GM12878 (cell line): ENCODE results near the gene AP1AR. TPM values are rescaled to one million over a fixed set of nuclear protein-coding genes. Genes with fewer than 3 reads are reported as not detected.
A peak's percentile ranks its signal among the peaks of the same experiment; 100 is the strongest.

Experiments
- ATAC-seq: fragments of 200-7000 bp; cut with Tn5 transposase; 3 replicates; pipeline ENCODE4 v1.9.1; 2020; ENCODE audit warnings: mild to moderate bottlenecking, moderate library complexity
- BruUV-seq: library from RNA; stranded (reverse); fragments of 400-500 nt; replicated peaks from 2 replicates; lab custom pipeline; 2021; lab: Mats Ljungman, UMichigan
- CTCF ChIA-PET: fragments of 300-600 bp; sonication (Branson Sonifier 250); formaldehyde crosslinking; extraction: SDS; loops from one replicate; lab custom pipeline; 2021; ENCODE audit warnings: inconsistent platforms; lab: Yijun Ruan, JAX
- POLR2A ChIA-PET: fragments of 350-600 bp; formaldehyde crosslinking; extraction: SDS; loops from one replicate; lab custom pipeline; 2021; ENCODE audit warnings: inconsistent platforms; lab: Charles Lee
- RAD21 ChIA-PET: fragments of 300-600 bp; sonication (Branson Sonifier 250); formaldehyde crosslinking; loops from one replicate; lab custom pipeline; 2023; ENCODE audit warnings: antibody characterized with exemption; ENCODE audit not compliant: unreplicated experiment; lab: Charles Lee
- SMC1A ChIA-PET: fragments of 300-600 bp; sonication (Branson Sonifier 250); formaldehyde crosslinking; loops from one replicate; lab custom pipeline; 2023; ENCODE audit not compliant: unreplicated experiment, uncharacterized antibody; lab: Charles Lee
- DNase-seq: peaks from one replicate; pipeline ENCODE4 v3.0.0-alpha.2; 2011; ENCODE audit warnings: low read depth, low spot score
- FAIRE-seq: peaks from 3 replicates; lab custom pipeline; 2011; peaks lifted over from hg19 to GRCh38; lab: Jason Lieb, UNC
- H2AFZ ChIP-seq: 2 replicates; pipeline ENCODE4 v1.6.0; 2011; ENCODE audit warnings: low read depth, low read length, control low read depth; ENCODE audit not compliant: control insufficient read depth
- H3K27ac ChIP-seq: 2 replicates; pipeline ENCODE4 v1.5.1; 2011; ENCODE audit warnings: control low read depth; ENCODE audit not compliant: control insufficient read depth, insufficient read depth
- H3K27me3 ChIP-seq, 2 experiments: replicated peaks in 1 of 2; 2 replicates each; pipeline versions ENCODE4 v1.6.0 to v1.6.1; 2011; ENCODE audit warnings: low read length in 1 of 2; ENCODE audit not compliant: control insufficient read depth in 2 of 2, insufficient read depth in 2 of 2
- H3K36me3 ChIP-seq, 2 experiments: 2 replicates each; pipeline ENCODE4 v1.5.1; 2011; ENCODE audit warnings: low read length in 1 of 2; ENCODE audit not compliant: control insufficient read depth in 2 of 2, insufficient read depth in 2 of 2
- H3K4me1 ChIP-seq: 2 replicates; pipeline ENCODE4 v1.6.1; 2011; ENCODE audit warnings: mild to moderate bottlenecking, low read length, moderate library complexity, mixed read lengths; ENCODE audit not compliant: control insufficient read depth, insufficient read depth
- H3K4me2 ChIP-seq: 2 replicates; pipeline ENCODE4 v1.6.0; 2011; ENCODE audit warnings: control low read depth; ENCODE audit not compliant: control insufficient read depth, insufficient read depth
- H3K4me3 ChIP-seq: fragments of 200-600 bp; sonication (generic); 2 replicates; pipeline ENCODE4 v1.5.1; 2016
- H3K79me2 ChIP-seq: 2 replicates; pipeline ENCODE4 v1.6.0; 2011; ENCODE audit warnings: low read length; ENCODE audit not compliant: control insufficient read depth, insufficient read depth
- H3K9ac ChIP-seq: 2 replicates; pipeline ENCODE4 v1.8.0; 2011; ENCODE audit warnings: low read length, control low read depth, mixed read lengths; ENCODE audit not compliant: control insufficient read depth, insufficient read depth
- H3K9me3 ChIP-seq: replicated peaks from 3 replicates; pipeline ENCODE4 v1.5.1; 2011; ENCODE audit warnings: mild to moderate bottlenecking, low read length; ENCODE audit not compliant: control insufficient read depth, insufficient read depth
- H4K20me1 ChIP-seq: 2 replicates; pipeline ENCODE4 v1.6.0; 2011; ENCODE audit not compliant: control insufficient read depth, insufficient read depth
- CHD1 ChIP-seq: IDR thresholded peaks from 2 replicates; pipeline ENCODE4 v1.6.1; 2012; ENCODE audit warnings: low read depth, low read length, improper control_type of control experiment
- EGR1 ChIP-seq, 2 experiments: IDR thresholded peaks; 1 replicate in 1 of 2; 2 replicates in 1 of 2; pipeline ENCODE4 v1.6.1; 2011 to 2012; ENCODE audit warnings: low read depth in 2 of 2, low read length in 2 of 2, borderline replicate concordance in 1 of 2, mild to moderate bottlenecking in 1 of 2, moderate library complexity in 1 of 2
- HDAC2 ChIP-seq: fragments of 200-600 bp; sonication (generic); IDR thresholded peaks from 2 replicates; pipeline ENCODE4 v1.6.1; 2017
- NR2F1 ChIP-seq: fragments of 450-650 bp; conservative IDR thresholded peaks from 2 replicates; pipeline ENCODE4 v1.6.1; 2017; ENCODE audit warnings: mild to moderate bottlenecking
- PBX3 ChIP-seq: IDR thresholded peaks from 2 replicates; pipeline ENCODE4 v1.6.1; 2011; ENCODE audit warnings: mild to moderate bottlenecking, low read depth, low read length, moderate library complexity; ENCODE audit not compliant: insufficient replicate concordance
- POLR2A ChIP-seq: IDR thresholded peaks from 2 replicates; pipeline ENCODE4 v1.6.1; 2011; ENCODE audit warnings: low read depth, mild to moderate bottlenecking, low read length
- POLR2AphosphoS2 ChIP-seq: IDR thresholded peaks from 2 replicates; pipeline ENCODE4 v1.6.1; 2011; ENCODE audit warnings: low read depth, mild to moderate bottlenecking, low read length, improper control_type of control experiment, moderate library complexity
- TBL1XR1 ChIP-seq: IDR thresholded peaks from 2 replicates; pipeline ENCODE4 v1.6.1; 2012; ENCODE audit warnings: low read depth, low read length, improper control_type of control experiment
- ZNF217 ChIP-seq: fragments of 450-650 bp; IDR thresholded peaks from 2 replicates; pipeline ENCODE4 v1.6.1; 2017; ENCODE audit warnings: antibody characterized with exemption, mild to moderate bottlenecking
- ZNF592 ChIP-seq: fragments of 450-650 bp; IDR thresholded peaks from 2 replicates; pipeline ENCODE4 v1.6.1; 2017; ENCODE audit warnings: mild to moderate bottlenecking, moderate library complexity
- WGBS: methylation state at CpG from one replicate; pipeline ENCODE4 v1.1.6; 2016; ENCODE audit warnings: low lambda C conversion rate; ENCODE audit not compliant: insufficient replicate concordance, insufficient coverage; ENCODE audit errors: missing lambda C conversion rate; 5-methylcytosine and 5-hydroxymethylcytosine counted together
- in situ Hi-C: fragments of 300-500 bp; cut with MboI; formaldehyde crosslinking; loops from 9 replicates; pipeline ENCODE4 v1.14.3; 2018; ENCODE audit warnings: mixed read lengths
- intact Hi-C: fragments of 100-400 bp; cut with micrococcal nuclease; formaldehyde crosslinking; loops from one replicate; pipeline ENCODE4 v1.14.2; 2022; ENCODE audit not compliant: unreplicated experiment
- polyA plus RNA-seq, 11 experiments: library from polyadenylated mRNA; depleted of rRNA in 4 of 11; unstranded in 6 of 11; stranded (reverse) in 5 of 11; fragments of >200 nt; fragmentation: Nextera tagmentation in 4 of 11; fragmentation: Illumina TruSeq in 1 of 11; extraction: Ambion mirVana in 4 of 11; extraction: Trizol in 1 of 11; gene quantifications; 1 replicate in 1 of 11; 2 replicates in 10 of 11; pipeline versions ENCODE4 v1.2.1 to v1.2.3, GENCODE V29; 2011 to 2016; ENCODE audit warnings: inconsistent platforms in 2 of 11, missing spikeins in 2 of 11, low read depth in 1 of 11
- total RNA-seq, 4 experiments: library from RNA; depleted of rRNA in 3 of 4; stranded (reverse); fragments of >200 nt in 3 of 4; fragmentation: Illumina TruSeq in 1 of 4; extraction: Trizol in 1 of 4; gene quantifications; 2 replicates each; pipeline versions ENCODE4 v1.2.1 to v1.2.3, GENCODE V29; 2013 to 2021
- TF ChIP-seq, protein P1 (sequence below): fragments of 450-650 bp; IDR thresholded peaks from 2 replicates; pipeline ENCODE4 v1.6.1; 2017; ENCODE audit warnings: mild to moderate bottlenecking, moderate library complexity

AP1AR gene
- total and polyA plus RNA-seq, 10 of the 15 experiments (the other 5 are each of a cell fraction or from before 2014, with no cell fraction given): 5.6 to 29.1 (median 16.3) TPM

DNA sequence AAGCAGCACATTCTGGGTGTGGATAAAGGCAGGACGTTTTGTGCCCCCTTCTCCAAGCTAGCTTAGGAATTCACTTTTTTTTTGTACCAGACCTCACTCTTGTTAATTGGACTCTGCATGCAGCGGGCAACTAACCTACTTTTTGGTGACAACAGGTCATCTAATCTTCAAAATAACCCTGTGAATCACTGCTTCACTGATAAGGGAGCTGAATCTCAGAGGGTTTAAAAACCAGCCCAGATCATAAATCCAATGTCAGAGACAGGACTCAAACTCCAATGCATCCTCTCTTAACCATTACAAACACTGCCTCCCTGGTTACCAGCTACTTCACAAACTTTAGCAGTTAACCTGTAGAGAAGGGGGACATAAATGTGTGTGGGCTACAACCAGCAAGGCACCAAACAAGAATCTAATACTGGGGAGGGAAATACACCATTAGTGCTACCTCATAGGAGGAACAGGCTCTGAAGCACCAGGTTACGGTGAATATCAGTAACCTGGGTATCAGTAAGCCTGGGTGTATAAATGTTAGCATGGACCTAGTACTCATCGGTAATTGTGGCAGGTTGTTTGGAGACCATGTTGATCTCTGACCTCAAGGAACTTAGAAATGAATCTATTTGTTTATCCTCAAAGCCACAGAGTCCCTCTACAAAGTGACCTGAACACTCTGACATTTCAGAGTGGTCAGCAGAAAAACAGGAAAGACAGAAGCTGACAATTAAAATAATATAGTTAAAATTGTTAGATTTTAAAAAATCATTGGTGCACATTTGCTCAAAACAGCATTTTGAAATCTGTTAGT is 51.5 kb downstream of the AP1AR start:
- in situ Hi-C loops: loop anchor here (5.0 kb wide), 1 partner anchor 39 kb away; no protein-coding TSS in a partner anchor
- no TSS peak for BruUV-seq
- Histone ChIP-seq H3K4me3 (peak overlapping the region; percentile 80), H4K20me1 (peaks cover 3% of the 10 kb centered on the region; the same call in 1 of the 2 replicates), H3K27ac (peak overlapping the region; percentile 99), H3K4me2 (peak overlapping the region; percentile 92), H3K9me3 (no peaks in the 10 kb centered on the region; the same call in 2 of the 3 replicates), H3K4me1 (peaks cover 12% of the 10 kb centered on the region), H3K79me2 (peaks cover 100% of the 10 kb centered on the region), H3K27me3 (no peaks in the 10 kb centered on the region), H2AFZ (no peak overlapping the region), H3K36me3 (peaks cover 0 to 9% of the 10 kb centered on the region in 2 experiments; a peak in 1 of 4 replicates), H3K9ac (peak overlapping the region; percentile 99)
- ATAC-seq (no peak), DNase-seq (no peak), FAIRE-seq (no peak)
- SMC1A ChIA-PET: interaction anchor here (0.5 to 22.9 kb wide), 7 partner anchors 9 to 38 kb away, joined by 3 to 247 read pairs (median 4); partner anchors contain the start of gene ALPK1
- WGBS: 8% methylated on average over 4 of the region's 4 CpGs
- POLR2A ChIA-PET: interaction anchor here (1.4 to 6.9 kb wide), 6 partner anchors 9 to 237 kb away, joined by 3 to 55 read pairs (median 18); partner anchors contain the start of gene NEUROG2
- CTCF ChIA-PET: interaction anchor here (0.6 to 3.9 kb wide), 7 partner anchors 14 to 182 kb away, joined by 3 to 15 read pairs (median 7); partner anchors contain the start of genes ALPK1 and AP1AR
- RAD21 ChIA-PET: interaction anchor here (0.6 to 14.1 kb wide), 7 partner anchors 16 to 234 kb away, joined by 4 to 151 read pairs (median 6); partner anchors contain the start of genes ALPK1 and NEUROG2
- intact Hi-C loops: loop anchor here (5.0 to 10.0 kb wide), 2 partner anchors 239 to 1482 kb away; partner anchors contain the start of gene CAMK2D
- TF ChIP-seq POLR2AphosphoS2 (0 out of 2 replicates have a peak, but pooled peaks have one; percentile 54), HDAC2 (no peak), TBL1XR1 (no peak), NR2F1 (peak; percentile 57), ZNF592 (no peak), CHD1 (0 out of 2 replicates have a peak, but pooled peaks have one; percentile 86), EGR1 (IDR thresholded peaks at IDR 0.05; ENCODE audit: borderline replicate concordance in 1 of 2, low read depth in 2 of 2, low read length in 2 of 2) (no peak), ZNF217 (no peak), POLR2A (peak; percentile 29; the same call in 1 of the 2 replicates), PBX3 (no peak)
- TF ChIP-seq, protein P1, sequence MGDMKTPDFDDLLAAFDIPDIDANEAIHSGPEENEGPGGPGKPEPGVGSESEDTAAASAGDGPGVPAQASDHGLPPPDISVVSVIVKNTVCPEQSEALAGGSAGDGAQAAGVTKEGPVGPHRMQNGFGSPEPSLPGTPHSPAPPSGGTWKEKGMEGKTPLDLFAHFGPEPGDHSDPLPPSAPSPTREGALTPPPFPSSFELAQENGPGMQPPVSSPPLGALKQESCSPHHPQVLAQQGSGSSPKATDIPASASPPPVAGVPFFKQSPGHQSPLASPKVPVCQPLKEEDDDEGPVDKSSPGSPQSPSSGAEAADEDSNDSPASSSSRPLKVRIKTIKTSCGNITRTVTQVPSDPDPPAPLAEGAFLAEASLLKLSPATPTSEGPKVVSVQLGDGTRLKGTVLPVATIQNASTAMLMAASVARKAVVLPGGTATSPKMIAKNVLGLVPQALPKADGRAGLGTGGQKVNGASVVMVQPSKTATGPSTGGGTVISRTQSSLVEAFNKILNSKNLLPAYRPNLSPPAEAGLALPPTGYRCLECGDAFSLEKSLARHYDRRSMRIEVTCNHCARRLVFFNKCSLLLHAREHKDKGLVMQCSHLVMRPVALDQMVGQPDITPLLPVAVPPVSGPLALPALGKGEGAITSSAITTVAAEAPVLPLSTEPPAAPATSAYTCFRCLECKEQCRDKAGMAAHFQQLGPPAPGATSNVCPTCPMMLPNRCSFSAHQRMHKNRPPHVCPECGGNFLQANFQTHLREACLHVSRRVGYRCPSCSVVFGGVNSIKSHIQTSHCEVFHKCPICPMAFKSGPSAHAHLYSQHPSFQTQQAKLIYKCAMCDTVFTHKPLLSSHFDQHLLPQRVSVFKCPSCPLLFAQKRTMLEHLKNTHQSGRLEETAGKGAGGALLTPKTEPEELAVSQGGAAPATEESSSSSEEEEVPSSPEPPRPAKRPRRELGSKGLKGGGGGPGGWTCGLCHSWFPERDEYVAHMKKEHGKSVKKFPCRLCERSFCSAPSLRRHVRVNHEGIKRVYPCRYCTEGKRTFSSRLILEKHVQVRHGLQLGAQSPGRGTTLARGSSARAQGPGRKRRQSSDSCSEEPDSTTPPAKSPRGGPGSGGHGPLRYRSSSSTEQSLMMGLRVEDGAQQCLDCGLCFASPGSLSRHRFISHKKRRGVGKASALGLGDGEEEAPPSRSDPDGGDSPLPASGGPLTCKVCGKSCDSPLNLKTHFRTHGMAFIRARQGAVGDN: 0 out of 2 replicates have a peak, but pooled peaks have one; percentile 19
